Stomach (tissue), 9 donors: ENCODE measurements around the gene PTPRM. TPM values are rescaled to one million over a fixed set of nuclear protein-coding genes. Genes with fewer than 3 reads are reported as not detected.

Experiments
- DNase-seq, 2 donors: peaks; one replicate each; pipeline versions ENCODE4 v3.0.0 to v3.0.0-alpha.2; 2013 to 2019
- H3K27ac ChIP-seq, 5 donors: fragments of 200-600 bp in 4 of 5; sonication (generic) in 4 of 5; one replicate each; pipeline ENCODE4 v1.5.1; 2013 to 2019; ENCODE audit warnings: mild to moderate bottlenecking in 1 of 5, moderate library complexity in 1 of 5
- H3K27me3 ChIP-seq, 3 donors: fragments of 200-600 bp; sonication (generic); one replicate each; pipeline ENCODE4 v1.5.1; 2017 to 2019; ENCODE audit warnings: mixed run types in 1 of 3
- H3K36me3 ChIP-seq, 4 donors: fragments of 200-600 bp; sonication (generic); 1 replicate in 3 of 4; 2 replicates in 1 of 4; pipeline ENCODE4 v1.5.1; 2016 to 2019
- H3K4me1 ChIP-seq, 4 donors: fragments of 200-600 bp; sonication (generic); one replicate each; pipeline ENCODE4 v1.5.1; 2016 to 2019
- H3K4me3 ChIP-seq, 4 donors: fragments of 200-600 bp; sonication (generic) in 3 of 4; one replicate each; pipeline ENCODE4 v1.5.1; 2016 to 2019; ENCODE audit warnings: mild to moderate bottlenecking in 1 of 4
- H3K9me3 ChIP-seq, 4 donors: fragments of 200-600 bp; sonication (generic); one replicate each; pipeline ENCODE4 v1.5.1; 2016 to 2019
- EP300 ChIP-seq: sonication (generic); formaldehyde crosslinking; IDR thresholded peaks from one replicate; pipeline ENCODE4 v1.6.1; 2017; ENCODE audit warnings: antibody characterized with exemption
- POLR2A ChIP-seq, 4 donors: fragments of 450-650 bp; IDR thresholded peaks; one replicate each; pipeline ENCODE4 v1.6.1; 2016; ENCODE audit warnings: antibody characterized with exemption in 4 of 4, control low read depth in 2 of 4, mild to moderate bottlenecking in 1 of 4, moderate library complexity in 1 of 4
- POLR2AphosphoS5 ChIP-seq, 3 donors: sonication (generic); formaldehyde crosslinking; IDR thresholded peaks; one replicate each; pipeline ENCODE4 v1.6.1; 2016; ENCODE audit warnings: antibody characterized with exemption in 3 of 3
- WGBS, 5 donors: extraction: QIAGEN DNeasy Blood & Tissue Kit in 3 of 5; methylation state at CpG; one replicate each; pipeline versions ENCODE4 v1.1.5 to v1.1.7; 2013 to 2018; 5-methylcytosine and 5-hydroxymethylcytosine counted together
- intact Hi-C: fragments of 100-400 bp; cut with DNase I; formaldehyde crosslinking; loops from one replicate; pipeline ENCODE4 v1.15.1; 2023; ENCODE audit warnings: low total_unique reads
- polyA plus RNA-seq, 3 donors: library from polyadenylated mRNA; stranded (reverse); fragments of 200-250 nt; gene quantifications; one replicate each; pipeline ENCODE4 v1.2.3, GENCODE V29; 2013
- total RNA-seq, 5 donors: library from RNA; depleted of rRNA; stranded (reverse); fragments of >200 nt; gene quantifications; one replicate each; pipeline versions ENCODE4 v1.1.0 to v1.2.3, GENCODE V29; 2014 to 2016
- TF ChIP-seq, protein P1 (sequence below), 7 experiments: fragments of 450-650 bp in 4 of 7; fragments of 200-600 bp in 3 of 7; sonication (generic) in 3 of 7; IDR thresholded peaks; one replicate each; pipeline ENCODE4 v1.5.1; 2016 to 2019; ENCODE audit warnings: antibody characterized with exemption in 7 of 7, control low read depth in 2 of 7, mild to moderate bottlenecking in 1 of 7
- donor health status: healthy with polysubstance abuse.
- donor health status: Bipolar disorder and iron deficiency.
- donor health status: healthy.

Gene PTPRM
- total and polyA plus RNA-seq, 8 donors, result 7.5 to 246 (median 58.2) TPM

- Histone ChIP-seq H3K4me3 (no peak overlapping the region), H3K27me3 (no peaks in the 10 kb centered on the region), H3K9me3 (no peaks in the 10 kb centered on the region), H3K36me3 (no peaks in the 10 kb centered on the region), H3K4me1 (peaks cover 0 to 8% (median 3%) of the 10 kb centered on the region in 4 donors), H3K27ac (no peak overlapping the region)
- TF ChIP-seq POLR2AphosphoS5 (IDR thresholded peaks at IDR 0.05) (no peak), POLR2A (IDR thresholded peaks at IDR 0.05) (no peak), EP300 (no peak)
- TF ChIP-seq, protein P1, sequence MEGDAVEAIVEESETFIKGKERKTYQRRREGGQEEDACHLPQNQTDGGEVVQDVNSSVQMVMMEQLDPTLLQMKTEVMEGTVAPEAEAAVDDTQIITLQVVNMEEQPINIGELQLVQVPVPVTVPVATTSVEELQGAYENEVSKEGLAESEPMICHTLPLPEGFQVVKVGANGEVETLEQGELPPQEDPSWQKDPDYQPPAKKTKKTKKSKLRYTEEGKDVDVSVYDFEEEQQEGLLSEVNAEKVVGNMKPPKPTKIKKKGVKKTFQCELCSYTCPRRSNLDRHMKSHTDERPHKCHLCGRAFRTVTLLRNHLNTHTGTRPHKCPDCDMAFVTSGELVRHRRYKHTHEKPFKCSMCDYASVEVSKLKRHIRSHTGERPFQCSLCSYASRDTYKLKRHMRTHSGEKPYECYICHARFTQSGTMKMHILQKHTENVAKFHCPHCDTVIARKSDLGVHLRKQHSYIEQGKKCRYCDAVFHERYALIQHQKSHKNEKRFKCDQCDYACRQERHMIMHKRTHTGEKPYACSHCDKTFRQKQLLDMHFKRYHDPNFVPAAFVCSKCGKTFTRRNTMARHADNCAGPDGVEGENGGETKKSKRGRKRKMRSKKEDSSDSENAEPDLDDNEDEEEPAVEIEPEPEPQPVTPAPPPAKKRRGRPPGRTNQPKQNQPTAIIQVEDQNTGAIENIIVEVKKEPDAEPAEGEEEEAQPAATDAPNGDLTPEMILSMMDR (IDR thresholded peaks at IDR 0.05), result no peak
- WGBS, 5 donors, result 90 to 98% (median 95%) methylated on average over 8 of the region's 8 CpGs
- intact Hi-C loops, result no loop called here
- no peak for DNase-seq
These were observed 792.4 kb downstream of the PTPRM start for GRCh38 chr18:8359481-8359880.

DNA sequence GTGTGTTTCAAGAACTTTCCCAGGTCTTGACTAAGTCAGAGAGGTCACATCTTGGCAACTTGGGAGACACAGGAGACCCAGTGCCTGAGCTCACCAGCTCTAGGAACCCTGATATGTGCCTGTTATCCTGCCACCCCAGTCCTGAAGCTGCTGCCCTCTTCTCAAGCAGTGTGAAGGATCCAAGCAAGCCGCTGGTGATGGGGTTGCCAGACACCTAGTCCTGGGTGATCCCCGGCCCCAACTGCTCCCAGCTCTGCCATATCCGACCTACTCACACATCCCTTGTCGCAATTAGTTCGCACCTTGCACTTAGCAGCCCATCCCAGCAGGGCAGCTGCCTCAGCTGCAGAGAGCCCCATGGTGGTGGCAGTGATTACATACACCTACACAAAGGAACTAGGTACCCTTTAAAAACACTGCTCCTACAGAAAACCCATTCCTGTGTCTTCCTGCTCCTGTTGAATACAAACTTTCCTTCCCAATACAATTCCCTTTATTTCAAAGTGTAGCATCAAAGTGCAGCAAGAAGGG lies 794.9 kb downstream of the PTPRM start:
- Histone ChIP-seq H3K27ac (no peak overlapping the region), H3K27me3 (peaks cover 0 to 4% (median 0%) of the 10 kb centered on the region in 3 donors), H3K4me3 (no peak overlapping the region), H3K9me3 (no peaks in the 10 kb centered on the region), H3K36me3 (no peaks in the 10 kb centered on the region), H3K4me1 (peaks cover 0 to 19% (median 8%) of the 10 kb centered on the region in 4 donors)
- TF ChIP-seq POLR2AphosphoS5 (IDR thresholded peaks at IDR 0.05) (no peak), EP300 (no peak), POLR2A (IDR thresholded peaks at IDR 0.05) (no peak)
- TF ChIP-seq, protein P1 (IDR thresholded peaks at IDR 0.05), result no peak
- no peak for DNase-seq
- intact Hi-C loops, result no loop called here
- 85 to 96% (median 93%) methylated on average over 5 of the region's 5 CpGs for WGBS, 5 donors

DNA sequence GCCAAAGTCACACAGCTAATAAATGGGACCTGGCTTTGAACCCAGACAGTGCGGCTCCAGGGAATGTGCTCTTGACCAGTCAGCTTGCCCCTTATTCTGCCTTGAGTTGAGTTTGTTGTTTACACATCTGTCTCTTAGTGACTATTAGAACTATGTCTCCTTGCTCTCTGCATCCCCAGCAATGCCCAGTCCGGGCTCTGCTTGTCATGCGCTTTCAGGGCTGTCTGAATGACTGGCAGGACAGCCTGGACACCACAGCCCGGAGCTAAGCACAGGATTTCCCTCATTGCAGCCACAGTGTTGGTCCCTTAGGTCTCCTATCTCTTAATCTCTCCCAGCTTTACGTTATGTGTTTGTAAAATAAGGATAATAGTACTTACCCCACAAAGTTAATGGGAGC lies 795.7 kb downstream of the PTPRM start:
- WGBS, 5 donors, result 87 to 93% (median 91%) methylated on average over 5 of the region's 5 CpGs
- Histone ChIP-seq H3K27me3 (peaks cover 0 to 8% (median 0%) of the 10 kb centered on the region in 3 donors), H3K9me3 (no peaks in the 10 kb centered on the region), H3K4me3 (no peak overlapping the region), H3K36me3 (no peaks in the 10 kb centered on the region), H3K4me1 (peaks cover 0 to 27% (median 15%) of the 10 kb centered on the region in 4 donors), H3K27ac (no peak overlapping the region)
- no peak for DNase-seq
- intact Hi-C loops, result no loop called here
- TF ChIP-seq, protein P1 (IDR thresholded peaks at IDR 0.05), result no peak
- no peak for TF ChIP-seq POLR2AphosphoS5 (IDR thresholded peaks at IDR 0.05)
- TF ChIP-seq POLR2A (IDR thresholded peaks at IDR 0.05), result no peak
- no peak for TF ChIP-seq EP300

DNA sequence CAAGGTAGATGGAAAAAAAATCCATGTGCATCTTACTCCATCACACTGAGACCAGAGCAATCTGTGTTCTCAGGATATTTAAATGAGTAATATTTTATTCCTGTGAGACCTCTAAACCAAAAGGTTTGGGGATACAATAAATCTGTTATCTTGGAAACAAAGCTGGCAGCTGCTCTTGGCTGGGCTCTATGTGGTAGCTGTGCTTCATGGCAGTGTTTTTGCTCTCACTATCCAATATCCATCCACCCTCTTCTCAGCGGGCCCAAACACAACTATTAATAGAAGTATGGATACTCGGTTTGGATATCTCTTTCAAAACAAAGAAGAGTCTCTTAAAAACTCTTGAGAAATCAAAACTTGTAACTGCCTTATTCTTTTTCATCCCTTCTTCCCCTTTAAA lies 797.3 kb downstream of the PTPRM start:
- Histone ChIP-seq H3K4me1 (peaks cover 0 to 27% (median 15%) of the 10 kb centered on the region in 4 donors), H3K4me3 (no peak overlapping the region), H3K27me3 (peaks cover 0 to 8% (median 0%) of the 10 kb centered on the region in 3 donors), H3K9me3 (no peaks in the 10 kb centered on the region), H3K36me3 (no peaks in the 10 kb centered on the region), H3K27ac (peak overlapping the region in 1 of 5 donors; percentile 5)
- no peak for TF ChIP-seq EP300
- no peak for TF ChIP-seq POLR2AphosphoS5 (IDR thresholded peaks at IDR 0.05)
- TF ChIP-seq, protein P1 (IDR thresholded peaks at IDR 0.05), result no peak
- no peak for TF ChIP-seq POLR2A (IDR thresholded peaks at IDR 0.05)
- no peak for DNase-seq
- WGBS, 5 donors, result 57 to 69% (median 65%) methylated on average over 2 of the region's 2 CpGs
- intact Hi-C loops, result no loop called here
